GM21381 (cell line): ENCODE measurements around the gene PPP2CA.
A peak's percentile ranks its signal among the peaks of the same experiment; 100 is the strongest.
"Not testable (repeated sequence)": the region's sequence is repeated elsewhere in the genome, so short reads cannot be mapped to it uniquely, and the experiment has no call there.

ENCODE experiments used
- ATAC-seq: cut with Tn5 transposase; IDR thresholded peaks from one replicate; pipeline ENCODE4 v1.9.1; 2021; ENCODE audit warnings: mild to moderate bottlenecking, moderate library complexity; ENCODE audit not compliant: unreplicated experiment

PPP2CA gene

GRCh38 chr5:134245692-134246091 is 19.8 kb upstream of the PPP2CA start:
- ATAC-seq, result no peak

GRCh38 chr5:134245101-134245604 is 19.3 kb upstream of the PPP2CA start:
- ATAC-seq, result no peak

DNA sequence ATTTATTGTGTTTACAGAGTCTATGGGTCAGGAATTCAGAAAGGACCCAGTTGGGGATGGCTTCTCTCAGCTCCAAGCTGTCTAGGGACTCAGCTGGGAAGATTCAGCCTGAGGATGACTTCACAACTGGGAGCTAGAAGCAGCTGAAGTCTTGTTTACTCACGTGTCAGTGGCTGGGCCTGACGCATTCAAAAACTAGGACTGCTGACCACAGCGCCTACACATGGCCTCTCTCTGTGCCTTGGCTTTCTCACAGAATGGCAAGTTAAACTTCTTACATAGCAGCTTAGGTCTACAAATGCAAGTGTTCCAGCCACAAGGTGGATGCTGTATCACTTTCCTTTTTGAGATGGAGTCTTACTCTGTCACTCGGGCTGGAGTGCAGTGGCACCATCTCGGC is 16.3 kb upstream of the PPP2CA start:
- no peak for ATAC-seq

DNA sequence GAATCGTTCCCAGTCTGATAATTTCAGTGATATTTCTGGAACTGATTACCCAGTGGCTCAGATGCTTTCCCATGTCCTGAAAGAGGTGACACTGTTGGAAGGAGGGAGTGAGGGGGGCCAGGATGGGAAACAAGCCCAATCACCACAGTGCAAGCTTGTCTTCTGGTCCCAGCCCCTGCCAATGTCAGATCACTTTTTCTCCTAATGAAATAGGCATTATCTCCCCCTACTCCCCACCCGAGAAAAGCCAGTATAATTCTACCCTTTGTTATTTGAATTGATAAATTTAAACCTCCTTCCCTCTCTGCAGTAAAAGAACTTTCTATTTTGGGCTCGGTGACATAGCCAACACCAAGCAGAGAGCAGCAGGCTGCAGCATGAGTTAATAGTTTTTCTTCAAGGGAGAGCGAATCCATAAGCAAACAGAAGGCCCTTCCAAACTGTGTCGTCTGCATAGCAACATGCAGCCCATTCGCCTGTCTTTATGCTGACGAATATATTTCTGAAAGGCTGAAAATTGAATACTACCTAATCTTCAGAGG is 14.6 kb upstream of the PPP2CA start:
- no peak for ATAC-seq

DNA sequence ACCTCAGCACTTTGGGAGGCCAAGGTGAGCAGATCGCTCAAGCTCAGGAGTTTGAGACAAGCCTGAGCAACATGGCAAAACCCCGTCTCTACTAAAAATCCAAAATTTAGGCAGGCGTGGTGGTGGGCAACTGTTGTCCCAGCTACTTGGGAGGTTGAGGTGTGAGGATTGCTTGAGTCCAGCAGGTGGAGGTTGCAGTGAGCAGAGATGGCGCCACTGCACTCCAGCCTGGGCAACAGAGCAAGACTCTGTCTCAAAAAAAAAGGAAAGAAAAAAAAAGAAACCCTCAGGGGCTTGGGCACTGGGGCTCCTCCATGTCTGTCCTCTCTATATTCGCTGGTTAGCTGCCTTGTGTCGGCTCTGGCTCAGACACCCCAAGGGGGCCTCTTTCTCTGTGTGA is 10.9 kb upstream of the PPP2CA start:
- ATAC-seq, result no peak

- ATAC-seq, result no peak
Measured at GRCh38 chr5:134236318-134236717, 10.4 kb upstream of the PPP2CA start.

DNA sequence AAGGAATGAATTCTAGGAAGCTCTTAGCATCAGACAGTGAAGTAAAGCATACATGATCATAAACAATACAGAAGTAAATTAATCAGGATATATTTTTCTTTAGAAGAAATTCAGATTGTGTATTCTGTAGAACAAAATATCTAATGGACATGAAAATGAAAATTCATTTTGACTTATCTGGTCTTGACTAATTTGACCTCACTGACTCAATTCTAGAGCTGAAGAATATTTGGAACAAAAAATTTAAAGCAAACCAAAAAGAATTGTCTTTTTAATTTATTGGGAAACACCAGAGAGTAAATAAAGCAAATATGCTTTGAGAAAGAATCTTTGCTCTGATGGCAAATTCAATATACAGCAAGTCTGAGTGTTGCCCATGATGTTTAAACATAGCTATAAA is 2.8 kb upstream of the PPP2CA start:
- ATAC-seq, result no peak

- ATAC-seq, result no peak
Measured at GRCh38 chr5:134227776-134228175, 1.9 kb upstream of the PPP2CA start.

- no peak for ATAC-seq
Measured at GRCh38 chr5:134227259-134227658, 1.4 kb upstream of the PPP2CA start.

DNA sequence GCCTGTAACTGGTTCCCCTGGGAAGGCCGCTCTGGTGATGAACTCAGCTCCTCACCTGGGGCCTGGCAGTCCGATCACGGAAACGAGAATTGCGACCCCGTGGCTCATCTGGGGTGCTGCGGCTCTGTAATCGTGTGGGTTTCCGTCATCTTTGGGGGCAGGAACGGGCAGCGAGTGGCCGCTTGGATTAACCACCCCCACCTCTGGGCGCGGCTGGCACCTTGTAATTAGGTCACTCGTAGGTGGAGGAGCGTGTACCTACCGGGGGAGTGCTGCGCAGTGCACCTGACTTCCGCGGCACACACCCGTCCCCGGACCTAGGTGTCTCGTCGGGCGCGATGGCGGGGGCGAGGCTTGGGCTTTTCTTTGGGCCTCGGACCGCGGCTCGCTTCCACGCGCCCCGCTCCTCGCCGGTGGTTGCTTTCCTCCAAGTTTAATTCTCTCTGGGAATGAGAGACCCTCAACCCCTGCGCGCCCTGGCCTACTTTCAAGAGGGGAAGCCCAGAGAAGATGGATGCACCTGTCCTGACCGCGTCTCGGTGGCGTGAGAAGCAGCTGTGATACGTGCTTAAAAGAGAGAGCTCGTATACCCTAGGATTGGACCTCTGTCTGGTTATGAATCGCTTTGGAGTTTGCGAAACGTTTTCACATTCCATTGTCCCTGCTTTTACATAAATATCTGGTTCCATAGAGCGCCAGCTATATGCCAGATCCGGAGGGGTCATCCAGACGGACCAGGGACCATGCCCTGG is 744 bp upstream of the PPP2CA start:
- ATAC-seq, result peak; percentile 21

DNA sequence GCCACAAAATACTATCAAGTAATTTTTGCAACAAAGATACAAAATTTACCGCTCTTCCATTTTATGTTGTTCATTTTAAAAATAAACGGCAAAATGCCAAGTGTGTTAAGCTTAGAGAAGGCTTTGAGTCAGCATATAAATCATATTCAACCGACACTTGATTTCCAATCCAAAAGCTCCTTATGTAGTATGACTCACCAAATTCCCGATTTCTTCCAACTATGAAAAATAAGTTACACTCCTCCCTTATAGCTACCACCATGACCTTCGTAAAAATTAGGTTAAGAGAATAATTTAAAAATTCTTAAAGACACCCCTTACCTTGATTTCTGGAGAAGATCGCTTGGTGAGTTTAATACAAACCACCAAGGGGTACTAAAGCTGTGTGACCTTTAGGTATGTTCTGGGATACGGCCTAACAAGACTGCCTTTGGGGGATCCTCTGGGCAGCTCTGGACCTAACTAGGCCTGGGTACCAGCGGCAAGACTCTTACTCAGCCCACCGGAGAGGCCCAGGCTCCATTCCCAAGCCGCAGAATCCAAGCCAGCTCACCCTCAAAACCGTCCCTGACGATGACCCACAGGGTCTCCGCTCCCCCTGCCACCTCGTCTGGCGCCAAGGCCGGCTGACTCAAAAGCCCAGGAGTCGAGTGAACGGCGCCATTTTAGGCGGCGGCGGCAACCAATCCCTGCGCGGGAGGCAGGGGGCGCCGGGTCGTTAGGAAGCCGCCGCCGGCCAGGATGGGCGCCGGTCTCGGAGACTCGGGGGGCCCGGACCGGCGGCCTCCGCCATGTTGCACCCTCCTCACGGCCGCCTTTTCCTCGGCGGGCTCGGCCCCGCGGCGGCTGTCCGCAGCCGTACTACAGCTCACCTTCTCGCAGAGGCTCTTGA is 739 bp downstream of the PPP2CA start:
- peak; percentile 28 for ATAC-seq

DNA sequence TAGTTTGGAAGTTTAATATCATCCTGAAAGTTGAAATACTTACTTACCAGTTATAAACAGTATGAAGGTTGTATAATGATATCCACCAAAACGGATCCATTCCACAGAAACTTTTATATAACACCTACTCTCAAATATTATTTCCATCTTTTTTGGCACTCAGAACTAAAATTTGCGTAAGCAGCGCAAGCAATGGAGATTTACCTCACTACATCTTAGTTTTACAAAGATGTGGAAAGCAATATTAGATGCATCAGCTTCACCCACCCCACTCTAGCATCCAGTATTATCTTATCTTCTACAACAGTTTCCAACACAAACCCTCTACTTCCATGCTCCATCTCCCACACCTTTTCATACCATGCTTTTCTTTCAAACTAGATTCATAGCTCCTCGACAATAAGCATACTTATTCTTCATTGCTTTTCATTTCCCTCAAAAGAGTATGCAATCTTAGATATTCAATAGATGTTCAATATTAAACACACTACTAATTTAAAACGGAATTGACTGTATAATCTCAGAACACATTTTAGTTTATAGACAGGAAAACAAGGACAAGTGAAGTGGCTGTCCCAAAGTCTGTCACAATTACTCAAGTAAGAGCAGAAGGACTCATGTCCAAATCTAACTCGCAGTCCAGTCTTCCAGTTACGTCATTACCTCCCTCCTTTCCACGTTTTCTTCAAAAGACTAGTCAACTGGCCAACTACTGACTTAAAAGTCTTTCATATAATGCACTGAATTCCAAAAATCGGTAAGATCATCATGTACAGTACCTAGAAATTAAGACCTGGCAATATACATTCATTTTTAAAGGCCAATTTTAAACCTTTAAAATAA is 2.2 kb downstream of the PPP2CA start:
- no peak for ATAC-seq

GRCh38 chr5:134221690-134222089 is 4.2 kb downstream of the PPP2CA start:
- ATAC-seq, result not testable (repeated sequence)

DNA sequence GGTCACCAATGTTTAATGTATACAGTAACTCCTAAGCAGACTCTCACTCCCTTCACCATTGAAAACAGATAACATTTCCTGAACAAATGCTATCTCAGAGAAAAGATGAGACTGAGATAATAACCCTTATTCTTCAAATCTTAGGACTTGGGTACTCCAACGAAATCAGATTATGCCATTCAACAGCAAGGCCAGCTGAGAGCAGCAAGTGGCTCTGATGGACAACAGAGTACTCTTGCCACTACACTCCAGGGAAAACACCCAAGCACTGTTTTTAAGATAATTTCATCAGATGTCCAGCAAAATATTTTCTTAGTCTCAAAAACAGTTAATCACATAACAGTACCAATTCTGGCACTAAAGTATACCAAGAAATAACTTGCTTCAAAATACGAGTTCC is 10.1 kb downstream of the PPP2CA start:
- ATAC-seq, result no peak

- ATAC-seq, result not testable (repeated sequence)
Measured at GRCh38 chr5:134211263-134212031, 14.4 kb downstream of the PPP2CA start.

- ATAC-seq, result no peak
Measured at GRCh38 chr5:134209477-134210245, 16.2 kb downstream of the PPP2CA start.

DNA sequence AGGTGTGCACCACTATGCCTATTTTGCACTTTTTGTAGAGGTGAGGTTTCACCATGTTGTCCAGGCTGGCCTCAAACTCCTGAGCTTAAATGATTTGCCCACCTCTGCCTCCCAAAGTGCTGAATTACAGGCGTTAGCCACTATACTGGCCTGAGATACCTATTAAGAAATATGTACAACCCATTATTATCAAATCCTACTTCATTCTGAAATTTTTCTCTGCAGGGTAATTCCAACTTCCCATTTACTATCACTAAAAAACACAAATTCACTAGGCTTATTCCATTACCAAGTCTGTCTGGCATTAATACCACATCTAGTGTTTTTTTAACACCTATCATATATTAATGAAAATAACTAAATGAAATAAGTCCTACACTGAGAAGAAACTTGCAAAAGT is 18.2 kb downstream of the PPP2CA start:
- no peak for ATAC-seq

GRCh38 chr5:134206627-134207160 is 19.2 kb downstream of the PPP2CA start:
- ATAC-seq, result no peak

GRCh38 chr5:134204575-134204974 is 21.3 kb downstream of the PPP2CA start:
- no peak for ATAC-seq
